HepG2 (cell line): Measurements from ENCODE around the gene CTDP1.

ENCODE experiments used
- MYNN ChIP-seq: sonication (generic); formaldehyde crosslinking; IDR thresholded peaks from 2 replicates; pipeline ENCODE4 v1.4.0; 2020; ENCODE audit warnings: mild to moderate bottlenecking, low read depth, missing genetic modification reagents
- NR3C1 ChIP-seq: sonication (generic); formaldehyde crosslinking; IDR thresholded peaks from 2 replicates; pipeline ENCODE4 v1.4.0; 2020; ENCODE audit warnings: missing genetic modification reagents
- TAF1 ChIP-seq: sonication (generic); formaldehyde crosslinking; IDR thresholded peaks from 2 replicates; pipeline ENCODE4 v1.4.0; 2020; ENCODE audit warnings: missing genetic modification reagents
- U2AF1 ChIP-seq: fragments of 200-400 bp; formaldehyde crosslinking; optimal IDR thresholded peaks from 2 replicates; pipeline ENCODE3; 2017; ENCODE audit warnings: mild to moderate bottlenecking, low read depth, low read length
- ZNF24 ChIP-seq: fragments of 450-650 bp; IDR thresholded peaks from 2 replicates; pipeline ENCODE4 v1.6.1; 2017; ENCODE audit warnings: antibody characterized with exemption, mild to moderate bottlenecking
- ZNF335 ChIP-seq: sonication (generic); formaldehyde crosslinking; IDR thresholded peaks from 2 replicates; pipeline ENCODE4 v1.4.0; 2020; ENCODE audit warnings: missing genetic modification reagents
- ZNF510 ChIP-seq: sonication (generic); formaldehyde crosslinking; IDR thresholded peaks from 2 replicates; pipeline ENCODE4 v1.4.0; 2020; ENCODE audit warnings: low read depth, mild to moderate bottlenecking, missing genetic modification reagents
- TF ChIP-seq, protein P1 (sequence below): sonication (generic); formaldehyde crosslinking; IDR thresholded peaks from 2 replicates; pipeline ENCODE4 v1.9.0; 2021; ENCODE audit warnings: mild to moderate bottlenecking, missing genetic modification reagents
- TF ChIP-seq, protein P2 (sequence below): sonication (generic); formaldehyde crosslinking; IDR thresholded peaks from 2 replicates; pipeline ENCODE4 v1.4.0; 2020; ENCODE audit warnings: missing genetic modification reagents
- TF ChIP-seq, protein P3 (sequence below): sonication (generic); formaldehyde crosslinking; IDR thresholded peaks from 2 replicates; pipeline ENCODE4 v1.5.0; 2020; ENCODE audit warnings: mild to moderate bottlenecking, missing genetic modification reagents, moderate library complexity
- TF ChIP-seq, protein P4 (sequence below): sonication (generic); formaldehyde crosslinking; IDR thresholded peaks from 2 replicates; pipeline ENCODE4 v1.4.0; 2020; ENCODE audit warnings: missing genetic modification reagents

DNA sequence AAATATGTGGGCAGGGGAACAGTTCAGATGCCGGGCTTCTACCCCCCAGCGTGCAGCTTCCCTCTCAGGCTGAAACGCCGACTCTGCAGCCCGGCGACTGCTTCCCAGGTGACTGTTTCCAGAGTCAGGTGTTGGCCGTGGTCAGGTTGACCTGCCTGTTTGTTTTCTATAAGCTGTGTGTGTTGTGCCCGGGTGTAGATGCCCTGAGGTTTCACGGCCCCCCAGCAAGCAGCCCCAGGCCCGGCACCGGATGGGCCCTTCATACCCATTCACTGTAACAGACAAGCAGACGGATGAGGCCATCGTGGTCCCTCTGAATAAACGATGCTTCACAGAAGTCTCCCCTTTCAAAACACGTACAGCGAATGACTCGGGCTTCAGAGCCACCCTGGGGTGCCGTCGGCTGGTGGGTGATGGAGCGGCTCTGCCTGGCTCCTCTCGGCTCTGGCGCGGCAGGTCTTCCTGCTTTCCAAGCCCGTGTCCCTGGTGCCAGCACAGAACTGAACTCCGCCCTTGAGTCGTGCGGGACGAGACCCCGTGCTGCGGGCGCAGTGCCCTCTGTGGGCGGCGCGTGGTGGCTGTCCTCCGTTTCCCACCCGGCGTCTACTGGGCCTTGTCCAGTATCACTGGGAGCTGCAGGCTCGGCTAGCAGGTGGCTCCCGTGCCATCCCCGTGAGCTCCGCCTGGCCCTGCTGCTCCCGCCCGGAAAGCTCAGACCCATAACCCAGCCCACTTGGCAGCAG lies 103.1 kb downstream of the CTDP1 start:
- TF ChIP-seq, protein P1, sequence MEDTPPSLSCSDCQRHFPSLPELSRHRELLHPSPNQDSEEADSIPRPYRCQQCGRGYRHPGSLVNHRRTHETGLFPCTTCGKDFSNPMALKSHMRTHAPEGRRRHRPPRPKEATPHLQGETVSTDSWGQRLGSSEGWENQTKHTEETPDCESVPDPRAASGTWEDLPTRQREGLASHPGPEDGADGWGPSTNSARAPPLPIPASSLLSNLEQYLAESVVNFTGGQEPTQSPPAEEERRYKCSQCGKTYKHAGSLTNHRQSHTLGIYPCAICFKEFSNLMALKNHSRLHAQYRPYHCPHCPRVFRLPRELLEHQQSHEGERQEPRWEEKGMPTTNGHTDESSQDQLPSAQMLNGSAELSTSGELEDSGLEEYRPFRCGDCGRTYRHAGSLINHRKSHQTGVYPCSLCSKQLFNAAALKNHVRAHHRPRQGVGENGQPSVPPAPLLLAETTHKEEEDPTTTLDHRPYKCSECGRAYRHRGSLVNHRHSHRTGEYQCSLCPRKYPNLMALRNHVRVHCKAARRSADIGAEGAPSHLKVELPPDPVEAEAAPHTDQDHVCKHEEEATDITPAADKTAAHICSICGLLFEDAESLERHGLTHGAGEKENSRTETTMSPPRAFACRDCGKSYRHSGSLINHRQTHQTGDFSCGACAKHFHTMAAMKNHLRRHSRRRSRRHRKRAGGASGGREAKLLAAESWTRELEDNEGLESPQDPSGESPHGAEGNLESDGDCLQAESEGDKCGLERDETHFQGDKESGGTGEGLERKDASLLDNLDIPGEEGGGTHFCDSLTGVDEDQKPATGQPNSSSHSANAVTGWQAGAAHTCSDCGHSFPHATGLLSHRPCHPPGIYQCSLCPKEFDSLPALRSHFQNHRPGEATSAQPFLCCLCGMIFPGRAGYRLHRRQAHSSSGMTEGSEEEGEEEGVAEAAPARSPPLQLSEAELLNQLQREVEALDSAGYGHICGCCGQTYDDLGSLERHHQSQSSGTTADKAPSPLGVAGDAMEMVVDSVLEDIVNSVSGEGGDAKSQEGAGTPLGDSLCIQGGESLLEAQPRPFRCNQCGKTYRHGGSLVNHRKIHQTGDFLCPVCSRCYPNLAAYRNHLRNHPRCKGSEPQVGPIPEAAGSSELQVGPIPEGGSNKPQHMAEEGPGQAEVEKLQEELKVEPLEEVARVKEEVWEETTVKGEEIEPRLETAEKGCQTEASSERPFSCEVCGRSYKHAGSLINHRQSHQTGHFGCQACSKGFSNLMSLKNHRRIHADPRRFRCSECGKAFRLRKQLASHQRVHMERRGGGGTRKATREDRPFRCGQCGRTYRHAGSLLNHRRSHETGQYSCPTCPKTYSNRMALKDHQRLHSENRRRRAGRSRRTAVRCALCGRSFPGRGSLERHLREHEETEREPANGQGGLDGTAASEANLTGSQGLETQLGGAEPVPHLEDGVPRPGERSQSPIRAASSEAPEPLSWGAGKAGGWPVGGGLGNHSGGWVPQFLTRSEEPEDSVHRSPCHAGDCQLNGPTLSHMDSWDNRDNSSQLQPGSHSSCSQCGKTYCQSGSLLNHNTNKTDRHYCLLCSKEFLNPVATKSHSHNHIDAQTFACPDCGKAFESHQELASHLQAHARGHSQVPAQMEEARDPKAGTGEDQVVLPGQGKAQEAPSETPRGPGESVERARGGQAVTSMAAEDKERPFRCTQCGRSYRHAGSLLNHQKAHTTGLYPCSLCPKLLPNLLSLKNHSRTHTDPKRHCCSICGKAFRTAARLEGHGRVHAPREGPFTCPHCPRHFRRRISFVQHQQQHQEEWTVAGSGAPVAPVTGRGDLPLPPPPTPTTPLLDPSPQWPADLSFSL (CRISPR knock-in tag) = no peak
- TF ChIP-seq ZNF510 (CRISPR knock-in tag) (no peak), NR3C1 (CRISPR knock-in tag) (no peak), U2AF1 (no peak), TAF1 (CRISPR knock-in tag) (no peak), MYNN (CRISPR knock-in tag) (no peak), ZNF24 (no peak), ZNF335 (no peak)
- TF ChIP-seq, protein P2, sequence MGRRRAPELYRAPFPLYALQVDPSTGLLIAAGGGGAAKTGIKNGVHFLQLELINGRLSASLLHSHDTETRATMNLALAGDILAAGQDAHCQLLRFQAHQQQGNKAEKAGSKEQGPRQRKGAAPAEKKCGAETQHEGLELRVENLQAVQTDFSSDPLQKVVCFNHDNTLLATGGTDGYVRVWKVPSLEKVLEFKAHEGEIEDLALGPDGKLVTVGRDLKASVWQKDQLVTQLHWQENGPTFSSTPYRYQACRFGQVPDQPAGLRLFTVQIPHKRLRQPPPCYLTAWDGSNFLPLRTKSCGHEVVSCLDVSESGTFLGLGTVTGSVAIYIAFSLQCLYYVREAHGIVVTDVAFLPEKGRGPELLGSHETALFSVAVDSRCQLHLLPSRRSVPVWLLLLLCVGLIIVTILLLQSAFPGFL (CRISPR knock-in tag) = no peak
- TF ChIP-seq, protein P3, sequence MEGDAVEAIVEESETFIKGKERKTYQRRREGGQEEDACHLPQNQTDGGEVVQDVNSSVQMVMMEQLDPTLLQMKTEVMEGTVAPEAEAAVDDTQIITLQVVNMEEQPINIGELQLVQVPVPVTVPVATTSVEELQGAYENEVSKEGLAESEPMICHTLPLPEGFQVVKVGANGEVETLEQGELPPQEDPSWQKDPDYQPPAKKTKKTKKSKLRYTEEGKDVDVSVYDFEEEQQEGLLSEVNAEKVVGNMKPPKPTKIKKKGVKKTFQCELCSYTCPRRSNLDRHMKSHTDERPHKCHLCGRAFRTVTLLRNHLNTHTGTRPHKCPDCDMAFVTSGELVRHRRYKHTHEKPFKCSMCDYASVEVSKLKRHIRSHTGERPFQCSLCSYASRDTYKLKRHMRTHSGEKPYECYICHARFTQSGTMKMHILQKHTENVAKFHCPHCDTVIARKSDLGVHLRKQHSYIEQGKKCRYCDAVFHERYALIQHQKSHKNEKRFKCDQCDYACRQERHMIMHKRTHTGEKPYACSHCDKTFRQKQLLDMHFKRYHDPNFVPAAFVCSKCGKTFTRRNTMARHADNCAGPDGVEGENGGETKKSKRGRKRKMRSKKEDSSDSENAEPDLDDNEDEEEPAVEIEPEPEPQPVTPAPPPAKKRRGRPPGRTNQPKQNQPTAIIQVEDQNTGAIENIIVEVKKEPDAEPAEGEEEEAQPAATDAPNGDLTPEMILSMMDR (CRISPR knock-in tag) = no peak
- TF ChIP-seq, protein P4, sequence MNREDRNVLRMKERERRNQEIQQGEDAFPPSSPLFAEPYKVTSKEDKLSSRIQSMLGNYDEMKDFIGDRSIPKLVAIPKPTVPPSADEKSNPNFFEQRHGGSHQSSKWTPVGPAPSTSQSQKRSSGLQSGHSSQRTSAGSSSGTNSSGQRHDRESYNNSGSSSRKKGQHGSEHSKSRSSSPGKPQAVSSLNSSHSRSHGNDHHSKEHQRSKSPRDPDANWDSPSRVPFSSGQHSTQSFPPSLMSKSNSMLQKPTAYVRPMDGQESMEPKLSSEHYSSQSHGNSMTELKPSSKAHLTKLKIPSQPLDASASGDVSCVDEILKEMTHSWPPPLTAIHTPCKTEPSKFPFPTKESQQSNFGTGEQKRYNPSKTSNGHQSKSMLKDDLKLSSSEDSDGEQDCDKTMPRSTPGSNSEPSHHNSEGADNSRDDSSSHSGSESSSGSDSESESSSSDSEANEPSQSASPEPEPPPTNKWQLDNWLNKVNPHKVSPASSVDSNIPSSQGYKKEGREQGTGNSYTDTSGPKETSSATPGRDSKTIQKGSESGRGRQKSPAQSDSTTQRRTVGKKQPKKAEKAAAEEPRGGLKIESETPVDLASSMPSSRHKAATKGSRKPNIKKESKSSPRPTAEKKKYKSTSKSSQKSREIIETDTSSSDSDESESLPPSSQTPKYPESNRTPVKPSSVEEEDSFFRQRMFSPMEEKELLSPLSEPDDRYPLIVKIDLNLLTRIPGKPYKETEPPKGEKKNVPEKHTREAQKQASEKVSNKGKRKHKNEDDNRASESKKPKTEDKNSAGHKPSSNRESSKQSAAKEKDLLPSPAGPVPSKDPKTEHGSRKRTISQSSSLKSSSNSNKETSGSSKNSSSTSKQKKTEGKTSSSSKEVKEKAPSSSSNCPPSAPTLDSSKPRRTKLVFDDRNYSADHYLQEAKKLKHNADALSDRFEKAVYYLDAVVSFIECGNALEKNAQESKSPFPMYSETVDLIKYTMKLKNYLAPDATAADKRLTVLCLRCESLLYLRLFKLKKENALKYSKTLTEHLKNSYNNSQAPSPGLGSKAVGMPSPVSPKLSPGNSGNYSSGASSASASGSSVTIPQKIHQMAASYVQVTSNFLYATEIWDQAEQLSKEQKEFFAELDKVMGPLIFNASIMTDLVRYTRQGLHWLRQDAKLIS (CRISPR knock-in tag) = no peak
